Retinal pigment epithelial cell (primary cell): ENCODE measurements around the gene PPP2R2C.

ENCODE experiments used
- DNase-seq: peaks from one replicate; pipeline ENCODE4 v3.0.0-alpha.2; 2010; ENCODE audit warnings: low read depth
- H3K4me3 ChIP-seq: 2 replicates; pipeline ENCODE4 v1.5.1; 2011; ENCODE audit warnings: mild to moderate bottlenecking, low read length, control low read depth, moderate library complexity
- TF ChIP-seq, protein P1 (sequence below): conservative IDR thresholded peaks from 2 replicates; pipeline ENCODE4 v1.5.1; 2011; ENCODE audit warnings: low read depth, low read length, control low read depth, inconsistent platforms

The PPP2R2C gene

DNA sequence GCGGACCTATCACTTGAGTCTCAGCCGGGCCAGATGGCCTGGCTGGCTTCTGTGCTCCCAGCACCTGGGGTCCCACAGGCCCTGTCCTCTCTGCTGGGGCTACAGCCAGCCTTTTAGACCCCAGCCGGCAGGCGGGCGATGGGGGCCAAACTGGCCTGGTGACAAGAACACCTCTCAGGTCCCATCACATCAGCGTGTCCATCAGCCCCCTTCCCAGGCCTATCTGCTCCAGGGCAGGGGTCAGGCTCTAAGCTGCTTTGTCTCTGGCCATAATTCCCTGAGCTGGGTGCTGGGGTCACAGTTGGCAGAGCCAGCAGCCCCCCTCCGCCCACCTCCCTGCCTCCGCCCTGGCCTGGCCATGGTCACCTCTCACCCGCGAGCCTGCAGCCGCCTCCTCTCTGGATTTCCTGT is 77.7 kb downstream of the PPP2R2C start:
- TF ChIP-seq, protein P1, sequence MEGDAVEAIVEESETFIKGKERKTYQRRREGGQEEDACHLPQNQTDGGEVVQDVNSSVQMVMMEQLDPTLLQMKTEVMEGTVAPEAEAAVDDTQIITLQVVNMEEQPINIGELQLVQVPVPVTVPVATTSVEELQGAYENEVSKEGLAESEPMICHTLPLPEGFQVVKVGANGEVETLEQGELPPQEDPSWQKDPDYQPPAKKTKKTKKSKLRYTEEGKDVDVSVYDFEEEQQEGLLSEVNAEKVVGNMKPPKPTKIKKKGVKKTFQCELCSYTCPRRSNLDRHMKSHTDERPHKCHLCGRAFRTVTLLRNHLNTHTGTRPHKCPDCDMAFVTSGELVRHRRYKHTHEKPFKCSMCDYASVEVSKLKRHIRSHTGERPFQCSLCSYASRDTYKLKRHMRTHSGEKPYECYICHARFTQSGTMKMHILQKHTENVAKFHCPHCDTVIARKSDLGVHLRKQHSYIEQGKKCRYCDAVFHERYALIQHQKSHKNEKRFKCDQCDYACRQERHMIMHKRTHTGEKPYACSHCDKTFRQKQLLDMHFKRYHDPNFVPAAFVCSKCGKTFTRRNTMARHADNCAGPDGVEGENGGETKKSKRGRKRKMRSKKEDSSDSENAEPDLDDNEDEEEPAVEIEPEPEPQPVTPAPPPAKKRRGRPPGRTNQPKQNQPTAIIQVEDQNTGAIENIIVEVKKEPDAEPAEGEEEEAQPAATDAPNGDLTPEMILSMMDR: no peak
- H3K4me3 ChIP-seq: no peak overlapping the region
- DNase-seq: no peak

DNA sequence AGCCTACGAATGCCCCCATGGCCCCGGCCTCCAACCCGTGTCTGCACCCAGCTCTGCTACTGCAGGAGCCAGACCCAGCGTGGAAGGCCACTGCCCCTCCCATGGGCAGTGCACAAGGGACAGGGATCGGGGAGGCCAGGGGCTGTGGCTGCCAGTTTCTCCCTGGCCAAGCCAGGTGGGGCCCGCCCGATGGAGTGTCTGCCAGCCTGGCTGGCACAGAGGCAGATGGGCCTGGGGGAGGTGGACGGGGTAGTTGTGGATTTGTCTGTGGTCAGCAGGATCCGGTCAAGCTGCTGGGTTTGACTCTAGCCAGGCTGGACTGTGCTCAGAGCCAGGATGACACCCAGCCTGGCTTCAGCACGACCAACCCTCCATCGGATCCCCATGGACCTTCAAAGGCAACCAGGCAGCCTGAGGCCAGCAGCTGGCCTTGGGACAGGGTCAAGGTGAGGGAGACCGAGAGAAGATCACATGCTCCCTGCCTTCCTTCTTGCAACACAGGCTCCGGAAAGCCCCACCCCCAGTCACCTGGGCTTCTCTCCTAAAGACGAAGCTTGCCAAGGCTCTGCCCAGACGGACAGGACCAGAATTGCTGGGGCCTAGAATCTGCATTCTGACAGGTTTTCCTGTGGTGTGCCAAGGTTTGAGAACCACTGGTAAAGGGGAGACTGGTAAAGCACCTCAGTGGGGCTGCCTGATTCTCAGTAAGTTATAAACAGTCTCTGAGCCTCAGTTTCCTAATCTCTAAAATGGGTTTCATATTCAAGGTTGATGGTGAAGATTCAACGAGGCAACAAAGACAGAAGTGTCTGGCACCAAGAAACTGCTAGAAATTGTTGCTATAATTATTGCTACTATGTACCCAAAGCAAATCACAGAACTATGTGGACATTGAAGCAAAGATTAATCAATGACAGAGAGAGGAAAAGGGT is 78.6 kb downstream of the PPP2R2C start:
- DNase-seq: no peak
- no peak overlapping the region for H3K4me3 ChIP-seq
- TF ChIP-seq, protein P1: no peak

DNA sequence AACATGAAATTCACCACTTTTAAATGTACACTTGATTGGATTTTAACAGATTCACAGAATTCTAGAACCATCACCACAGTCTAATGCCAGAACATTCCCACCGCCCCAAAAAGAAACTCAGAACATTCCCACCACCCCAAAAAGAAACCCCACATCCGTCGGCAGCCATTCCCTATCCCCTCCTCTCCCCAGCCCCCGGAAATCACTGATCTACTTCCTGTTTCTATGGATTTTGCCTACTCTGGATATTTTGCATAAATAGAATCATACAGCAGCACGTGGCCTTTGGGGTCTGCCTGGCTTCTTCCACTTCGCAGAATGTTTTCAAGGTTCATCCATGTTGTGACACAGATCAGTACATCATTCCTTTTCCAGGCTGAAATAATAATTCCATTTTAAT is 79.3 kb downstream of the PPP2R2C start:
- TF ChIP-seq, protein P1: no peak
- no peak overlapping the region for H3K4me3 ChIP-seq
- no peak for DNase-seq

DNA sequence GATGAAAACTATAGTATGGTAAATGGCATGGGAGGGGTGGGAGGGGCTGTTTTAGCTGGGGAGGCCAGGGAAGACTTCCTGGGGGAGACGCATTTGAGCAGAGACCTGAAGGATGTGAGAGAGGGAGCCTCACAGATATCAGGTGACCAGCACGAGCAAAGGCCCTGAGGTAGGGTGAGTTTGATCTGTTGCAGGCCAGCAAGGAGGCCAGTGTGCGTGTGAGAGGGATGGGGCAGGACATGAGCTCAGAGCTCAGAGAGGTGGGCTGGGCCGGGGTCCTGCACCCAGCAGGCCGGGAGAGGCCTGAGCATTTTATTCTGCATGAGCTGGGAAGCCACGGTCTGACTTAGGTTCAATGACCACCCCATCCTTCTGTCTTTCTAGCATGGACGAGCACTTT is 80.0 kb downstream of the PPP2R2C start:
- TF ChIP-seq, protein P1: no peak
- DNase-seq: no peak
- H3K4me3 ChIP-seq: no peak overlapping the region

DNA sequence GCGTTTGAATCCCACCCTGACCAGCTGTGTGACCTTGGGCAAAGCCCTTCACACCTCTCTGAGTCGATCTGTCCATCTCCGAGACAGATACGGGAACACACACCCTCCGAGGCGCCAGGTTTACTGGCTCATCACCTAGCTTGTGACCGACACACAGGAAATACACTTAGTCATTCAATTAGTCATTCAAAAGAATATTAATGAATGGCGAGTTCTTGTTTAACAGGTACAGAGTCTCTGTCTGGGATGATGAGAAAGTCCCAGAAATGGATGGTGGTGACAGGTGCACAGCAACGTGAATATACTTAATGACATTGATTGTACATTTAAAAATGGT is 80.6 kb downstream of the PPP2R2C start:
- H3K4me3 ChIP-seq: no peak overlapping the region
- DNase-seq: no peak
- TF ChIP-seq, protein P1: no peak

DNA sequence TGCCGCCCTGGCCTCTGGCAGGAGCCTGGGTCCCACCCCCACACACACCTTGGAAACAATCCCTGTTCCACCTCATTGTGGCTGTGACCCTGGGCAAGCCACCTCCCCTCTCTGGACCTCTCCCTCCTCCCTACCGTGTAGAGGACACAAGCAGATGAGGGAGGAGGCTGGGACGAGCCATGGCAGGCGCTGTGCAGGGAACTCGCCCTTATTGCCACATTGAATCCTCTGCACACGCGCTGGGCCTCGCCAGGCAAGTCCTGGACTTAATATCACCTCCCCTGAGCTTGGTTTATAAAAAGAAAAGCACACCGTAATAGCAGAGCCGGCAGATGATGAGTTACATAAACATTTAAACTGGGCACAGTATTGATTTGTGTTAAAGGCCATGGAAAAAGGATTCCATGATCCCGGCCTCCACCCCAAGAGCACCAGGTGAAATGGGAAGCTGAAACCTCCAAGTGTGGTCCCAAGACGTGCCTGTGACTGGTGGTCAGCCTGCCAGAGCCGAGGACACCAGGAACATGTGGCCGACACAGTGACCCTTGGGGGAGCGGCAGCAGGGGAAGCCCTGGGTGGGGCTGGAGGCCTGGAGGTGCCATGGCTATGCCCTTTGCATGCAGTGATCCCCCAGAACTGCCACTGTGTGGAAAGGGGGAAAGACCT is 81.1 kb downstream of the PPP2R2C start:
- TF ChIP-seq, protein P1: no peak
- no peak for DNase-seq
- no peak overlapping the region for H3K4me3 ChIP-seq
